C4-2B (cell line): ENCODE data around the gene PSMG2.

ENCODE experiments used
- H3K27ac ChIP-seq: fragments of 450-650 bp; 2 replicates; pipeline ENCODE4 v1.5.1; 2017
- ZFX ChIP-seq: fragments of 450-650 bp; IDR thresholded peaks from 2 replicates; pipeline ENCODE4 v1.6.1; 2017
- TF ChIP-seq, protein P1 (sequence below): fragments of 450-650 bp; conservative IDR thresholded peaks from 2 replicates; pipeline ENCODE4 v1.5.1; 2017; ENCODE audit warnings: mild to moderate bottlenecking

PSMG2 gene

DNA sequence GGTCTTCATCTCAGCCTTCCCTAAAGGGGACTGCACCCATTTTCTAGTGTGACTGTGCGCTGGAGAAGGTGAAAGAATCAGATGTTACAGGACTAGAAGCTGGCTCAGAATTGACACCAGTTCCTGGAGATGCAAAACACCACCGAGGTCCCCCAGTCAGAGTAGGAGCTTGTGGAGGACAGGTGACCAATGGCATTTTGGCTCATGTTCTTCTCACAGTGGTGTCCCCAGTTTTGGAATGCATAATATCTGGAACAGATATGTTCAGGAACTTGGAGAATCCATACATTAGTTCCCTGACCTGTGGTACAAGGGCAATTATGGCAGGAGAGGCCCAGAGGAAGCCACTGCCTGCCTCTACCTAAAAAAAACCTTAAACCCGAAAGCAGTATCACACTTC is 66.3 kb downstream of the PSMG2 start:
- H3K27ac ChIP-seq, result no peak overlapping the region
- TF ChIP-seq ZFX, result no peak
- TF ChIP-seq, protein P1, sequence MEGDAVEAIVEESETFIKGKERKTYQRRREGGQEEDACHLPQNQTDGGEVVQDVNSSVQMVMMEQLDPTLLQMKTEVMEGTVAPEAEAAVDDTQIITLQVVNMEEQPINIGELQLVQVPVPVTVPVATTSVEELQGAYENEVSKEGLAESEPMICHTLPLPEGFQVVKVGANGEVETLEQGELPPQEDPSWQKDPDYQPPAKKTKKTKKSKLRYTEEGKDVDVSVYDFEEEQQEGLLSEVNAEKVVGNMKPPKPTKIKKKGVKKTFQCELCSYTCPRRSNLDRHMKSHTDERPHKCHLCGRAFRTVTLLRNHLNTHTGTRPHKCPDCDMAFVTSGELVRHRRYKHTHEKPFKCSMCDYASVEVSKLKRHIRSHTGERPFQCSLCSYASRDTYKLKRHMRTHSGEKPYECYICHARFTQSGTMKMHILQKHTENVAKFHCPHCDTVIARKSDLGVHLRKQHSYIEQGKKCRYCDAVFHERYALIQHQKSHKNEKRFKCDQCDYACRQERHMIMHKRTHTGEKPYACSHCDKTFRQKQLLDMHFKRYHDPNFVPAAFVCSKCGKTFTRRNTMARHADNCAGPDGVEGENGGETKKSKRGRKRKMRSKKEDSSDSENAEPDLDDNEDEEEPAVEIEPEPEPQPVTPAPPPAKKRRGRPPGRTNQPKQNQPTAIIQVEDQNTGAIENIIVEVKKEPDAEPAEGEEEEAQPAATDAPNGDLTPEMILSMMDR, result no peak

DNA sequence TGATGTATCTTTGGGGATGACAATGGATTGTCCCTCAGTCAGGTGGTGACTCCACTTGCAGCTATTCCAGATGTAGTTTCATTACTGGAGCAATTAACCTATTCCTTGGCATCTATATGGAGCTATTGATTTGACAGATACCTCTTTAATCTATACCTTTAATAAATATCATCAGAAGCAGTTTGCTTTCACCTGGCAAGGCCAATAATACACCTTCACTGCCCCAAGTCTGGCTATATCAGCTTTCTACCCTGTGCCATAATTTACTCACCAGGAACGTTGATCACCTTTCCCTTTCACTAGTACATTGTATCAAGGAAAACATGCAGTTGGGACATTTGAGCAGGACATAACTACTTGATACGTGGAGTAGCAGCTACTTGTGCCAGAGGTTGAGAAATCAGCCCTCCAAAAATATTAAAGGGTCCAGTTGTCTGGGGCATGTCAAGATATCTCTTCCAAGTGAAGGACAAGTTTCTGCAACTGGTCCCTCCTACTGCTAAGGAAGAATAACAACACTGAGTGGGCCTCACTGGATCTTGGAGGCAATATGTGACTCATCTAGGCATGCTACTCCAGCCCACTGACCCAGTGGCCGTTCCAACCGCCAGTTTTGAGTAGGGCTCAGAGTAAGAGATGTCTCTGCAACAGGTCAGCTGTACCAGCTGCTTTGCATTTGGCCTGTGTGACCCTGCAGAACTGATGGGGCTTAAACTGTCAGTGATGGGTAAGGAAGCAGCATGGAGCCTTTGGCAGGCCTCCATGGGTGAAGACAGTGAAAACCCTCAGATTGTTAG is 67.0 kb downstream of the PSMG2 start:
- TF ChIP-seq, protein P1, result no peak
- no peak for TF ChIP-seq ZFX
- H3K27ac ChIP-seq, result no peak overlapping the region

DNA sequence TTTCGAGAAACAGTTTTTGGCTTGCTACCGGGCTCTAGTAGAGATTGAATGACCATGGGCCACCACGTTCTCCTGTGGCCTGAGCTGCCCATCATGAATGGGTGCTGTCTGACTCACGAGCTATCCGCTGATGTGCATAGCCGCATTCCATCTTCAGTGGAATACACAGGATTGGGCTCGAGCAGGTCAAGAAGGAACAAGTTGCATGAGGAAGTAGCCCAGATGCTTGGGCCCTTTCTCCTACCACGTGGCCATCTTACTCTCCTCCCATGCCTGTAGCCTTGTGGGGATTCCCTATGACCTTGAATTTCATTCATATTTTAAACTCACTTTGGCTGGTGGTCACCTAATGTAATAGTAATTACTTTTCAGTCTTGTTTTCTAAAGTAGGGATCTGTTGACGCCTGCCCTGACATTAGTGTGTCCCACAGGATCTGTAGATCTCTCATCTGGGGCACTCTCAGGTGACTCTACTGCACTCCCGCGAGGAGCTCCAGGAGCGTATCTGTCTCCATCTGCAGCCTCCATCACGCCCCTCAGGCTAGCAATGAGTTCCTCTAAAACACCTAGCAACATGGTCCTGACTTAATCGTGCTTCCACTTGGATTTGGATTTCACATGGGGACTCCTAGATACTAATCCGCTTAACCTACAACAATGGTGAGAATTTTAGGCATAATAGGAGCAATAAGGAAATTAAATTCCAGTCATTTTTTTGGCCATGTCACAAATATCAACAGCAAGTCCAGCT is 67.8 kb downstream of the PSMG2 start:
- no peak overlapping the region for H3K27ac ChIP-seq
- TF ChIP-seq, protein P1, result no peak
- no peak for TF ChIP-seq ZFX

DNA sequence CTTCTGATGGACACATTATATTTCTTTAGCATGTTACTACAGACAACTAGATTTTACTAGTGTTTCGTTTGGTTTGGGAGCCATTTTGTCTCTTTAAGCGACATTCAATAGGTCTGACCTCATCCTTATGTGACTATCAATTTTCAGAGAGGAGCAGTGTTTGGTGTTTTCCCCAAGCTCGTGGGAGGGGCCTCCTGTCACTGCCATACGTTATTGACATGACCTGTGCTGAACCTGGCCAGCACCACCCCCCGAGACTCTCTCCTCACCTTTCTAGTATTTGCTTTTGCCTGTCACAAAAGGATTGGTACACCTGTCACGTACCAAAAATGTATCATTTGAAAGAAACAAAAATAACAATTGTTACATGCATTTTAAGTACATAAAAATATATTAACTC is 69.3 kb downstream of the PSMG2 start:
- no peak overlapping the region for H3K27ac ChIP-seq
- TF ChIP-seq ZFX, result no peak
- TF ChIP-seq, protein P1, result no peak

DNA sequence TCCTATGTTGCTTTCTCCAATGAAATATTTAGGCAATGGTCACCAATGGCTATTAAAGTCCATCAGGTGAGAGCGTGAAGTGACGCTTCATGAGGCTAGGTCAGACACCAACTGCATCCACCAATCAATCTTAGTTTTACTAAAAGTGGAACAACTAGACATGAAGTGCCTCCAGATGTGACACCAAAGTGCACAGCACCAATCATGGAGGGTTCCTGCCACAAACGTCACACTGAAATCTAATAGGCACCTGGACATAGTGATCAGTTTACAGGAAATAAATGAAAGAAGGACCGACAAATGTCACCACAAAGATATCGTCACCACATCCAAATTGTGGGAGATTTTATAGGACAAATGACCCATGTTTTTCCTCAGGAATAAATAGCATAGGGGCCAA is 70.5 kb downstream of the PSMG2 start:
- no peak overlapping the region for H3K27ac ChIP-seq
- TF ChIP-seq ZFX, result no peak
- TF ChIP-seq, protein P1, result no peak

DNA sequence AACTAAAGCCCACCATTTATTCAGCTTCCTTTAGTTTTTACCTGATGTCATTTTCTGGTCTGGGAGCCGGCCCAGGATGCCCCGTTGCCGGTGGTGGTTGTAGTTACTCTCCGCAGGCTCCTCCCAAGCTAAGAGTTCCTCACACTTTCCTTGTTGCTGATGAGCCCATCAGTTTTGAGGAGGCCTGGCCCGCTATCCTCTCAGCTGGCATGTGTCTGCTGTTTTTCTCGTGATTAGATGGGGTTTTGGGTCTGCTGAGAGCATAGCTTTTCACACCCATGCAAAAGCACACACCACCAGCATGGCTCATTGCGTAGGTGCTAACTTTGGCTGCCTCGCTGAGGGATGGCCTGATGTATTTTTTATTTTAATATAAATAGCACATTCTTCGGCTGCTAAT is 72.1 kb downstream of the PSMG2 start:
- no peak for TF ChIP-seq ZFX
- TF ChIP-seq, protein P1, result no peak
- H3K27ac ChIP-seq, result no peak overlapping the region
